K562 (cell line): Measurements from ENCODE around the gene ATM. TPM values are rescaled to one million over a fixed set of nuclear protein-coding genes. Genes with fewer than 3 reads are reported as not detected.

ENCODE experiments used
- ATAC-seq: fragments of 200-7000 bp; cut with Tn5 transposase; 3 replicates; pipeline ENCODE4 v1.9.1; 2020; ENCODE audit warnings: moderate library complexity
- BruUV-seq: library from RNA; stranded (reverse); fragments of 400-500 nt; replicated peaks from 2 replicates; lab custom pipeline; 2021; lab: Mats Ljungman, UMichigan
- CTCF ChIA-PET: fragments of 300-600 bp; formaldehyde crosslinking; extraction: SDS; loops from one replicate; lab custom pipeline; 2021; ENCODE audit warnings: low intra/inter-chr PET ratio; lab: Yijun Ruan, JAX
- POLR2A ChIA-PET: fragments of 300-600, 350-650 bp; sonication (Branson Sonifier 250); formaldehyde crosslinking; extraction: SDS; loops from one replicate; lab custom pipeline; 2021; ENCODE audit warnings: antibody characterized with exemption, inconsistent platforms; lab: Yijun Ruan, JAX
- DNase-seq, 4 experiments: peaks; one replicate each; pipeline versions ENCODE4 v3.0.0 to v3.0.0-alpha.2; 2011 to 2018; ENCODE audit warnings: low spot score in 3 of 4, mixed read lengths in 3 of 4; ENCODE audit errors: extremely low read depth in 1 of 4
- FAIRE-seq: peaks from 2 replicates; lab custom pipeline; 2011; peaks lifted over from hg19 to GRCh38; lab: Jason Lieb, UNC
- H2AFZ ChIP-seq: 2 replicates; pipeline ENCODE4 v1.6.0; 2011; ENCODE audit warnings: low read depth, low read length, control low read depth, inconsistent platforms
- H3K27ac ChIP-seq: fragments of 200-600 bp; 3 replicates; pipeline ENCODE4 v1.8.0; 2011; ENCODE audit warnings: low read depth, mild to moderate bottlenecking, control low read depth, inconsistent platforms, low read length, moderate library complexity, mixed read lengths; ENCODE audit errors: extremely low read depth
- H3K27me3 ChIP-seq, 2 experiments: fragments of 300-600 bp in 1 of 2; 2 replicates in 1 of 2; 3 replicates in 1 of 2; pipeline versions ENCODE4 v1.6.0 to v1.8.0; 2011; ENCODE audit warnings: inconsistent platforms in 2 of 2, low read length in 2 of 2, mild to moderate bottlenecking in 1 of 2, mixed read lengths in 1 of 2, moderate library complexity in 1 of 2; ENCODE audit not compliant: control insufficient read depth in 2 of 2, insufficient read depth in 2 of 2
- H3K36me3 ChIP-seq: fragments of 300-600 bp; 3 replicates; pipeline ENCODE4 v1.8.0; 2011; ENCODE audit warnings: mild to moderate bottlenecking, low read length, inconsistent platforms; ENCODE audit not compliant: control insufficient read depth, insufficient read depth
- H3K4me1 ChIP-seq, 2 experiments: fragments of 200-600 bp in 1 of 2; replicated peaks in 1 of 2; 2 replicates in 1 of 2; 3 replicates in 1 of 2; pipeline versions ENCODE4 v1.5.1 to v1.8.0; 2011; ENCODE audit warnings: inconsistent platforms in 2 of 2, low read length in 2 of 2, mild to moderate bottlenecking in 1 of 2, mixed read lengths in 1 of 2, moderate library complexity in 1 of 2; ENCODE audit not compliant: control insufficient read depth in 2 of 2, insufficient read depth in 2 of 2
- H3K4me2 ChIP-seq: 2 replicates; pipeline ENCODE4 v1.6.1; 2011; ENCODE audit warnings: low read length, control low read depth, inconsistent platforms, mixed read lengths; ENCODE audit not compliant: insufficient read depth
- H3K4me3 ChIP-seq: fragments of 200-600 bp; sonication (generic), shearing (Covaris generic); 2 replicates; pipeline ENCODE4 v1.5.1; 2016; ENCODE audit warnings: control low read depth, inconsistent platforms
- H3K79me2 ChIP-seq: fragments of 200-600 bp; 3 replicates; pipeline ENCODE4 v1.8.0; 2011; ENCODE audit warnings: low read length, inconsistent platforms; ENCODE audit not compliant: control insufficient read depth, insufficient read depth
- H3K9ac ChIP-seq, 2 experiments: 2 replicates each; pipeline versions ENCODE4 v1.6.0 to v1.6.1; 2011; ENCODE audit warnings: low read depth in 2 of 2, low read length in 2 of 2, control low read depth in 1 of 2, inconsistent platforms in 1 of 2, mild to moderate bottlenecking in 1 of 2, mixed read lengths in 1 of 2; ENCODE audit not compliant: insufficient read depth in 1 of 2
- H3K9me1 ChIP-seq: one replicate; pipeline ENCODE4 v1.6.0; 2011; ENCODE audit warnings: inconsistent platforms, mild to moderate bottlenecking, low read length, moderate library complexity; ENCODE audit not compliant: control insufficient read depth, insufficient read depth
- H3K9me3 ChIP-seq: replicated peaks from 2 replicates; pipeline ENCODE4 v1.5.1; 2011; ENCODE audit warnings: low read depth, low read length, inconsistent platforms; ENCODE audit not compliant: control insufficient read depth, insufficient read depth
- H4K20me1 ChIP-seq: replicated peaks from 2 replicates; pipeline ENCODE4 v1.6.1; 2011; ENCODE audit warnings: low read length, inconsistent platforms, mixed read lengths; ENCODE audit not compliant: control insufficient read depth, insufficient read depth
- ARID3B ChIP-seq: fragments of 250-450 bp; sonication (Bioruptor Pico); IDR thresholded peaks from 2 replicates; pipeline ENCODE4 v1.4.0; 2020; ENCODE audit warnings: borderline replicate concordance
- ATF1 ChIP-seq, 2 experiments: fragments of 450-650 bp in 1 of 2; IDR thresholded peaks; 2 replicates each; pipeline ENCODE4 v1.6.1; 2016; ENCODE audit warnings: missing compliant biosample characterization in 1 of 2, missing genetic modification characterization in 1 of 2
- C11orf30 ChIP-seq: fragments of 450-650 bp; IDR thresholded peaks from 2 replicates; pipeline ENCODE4 v1.6.1; 2016; ENCODE audit warnings: low read depth, mild to moderate bottlenecking
- CBX3 ChIP-seq, 2 experiments: IDR thresholded peaks; 1 replicate in 1 of 2; 2 replicates in 1 of 2; pipeline ENCODE4 v1.6.1; 2012; ENCODE audit warnings: inconsistent platforms in 2 of 2, low read length in 2 of 2, borderline replicate concordance in 1 of 2, control low read depth in 1 of 2
- CREBBP ChIP-seq: IDR thresholded peaks from one replicate; pipeline ENCODE4 v1.6.1; 2012; ENCODE audit warnings: low read depth, mild to moderate bottlenecking, control low read depth, inconsistent platforms, low read length
- EHMT2 ChIP-seq: fragments of 450-650 bp; IDR thresholded peaks from 2 replicates; pipeline ENCODE4 v1.6.1; 2018; ENCODE audit warnings: antibody characterized with exemption
- HNRNPUL1 ChIP-seq: fragments of 200-400 bp; formaldehyde crosslinking; IDR thresholded peaks from 2 replicates; pipeline ENCODE4 v1.6.1; 2017; ENCODE audit warnings: low read length
- MAFF ChIP-seq: IDR thresholded peaks from 2 replicates; pipeline ENCODE4 v1.6.1; 2012; ENCODE audit warnings: low read length, improper control_type of control experiment
- MAFG ChIP-seq: fragments of 450-650 bp; conservative IDR thresholded peaks from 2 replicates; pipeline ENCODE4 v1.6.1; 2016; ENCODE audit warnings: missing genetic modification characterization, missing compliant biosample characterization
- MAFK ChIP-seq: IDR thresholded peaks from 2 replicates; pipeline ENCODE4 v1.6.1; 2011; ENCODE audit warnings: low read length, improper control_type of control experiment
- MAX ChIP-seq: sonication (generic); formaldehyde crosslinking; IDR thresholded peaks from 2 replicates; pipeline ENCODE4 v1.9.0; 2022; ENCODE audit warnings: mild to moderate bottlenecking, missing genetic modification reagents
- NBN ChIP-seq: fragments of 450-650 bp; IDR thresholded peaks from 2 replicates; pipeline ENCODE4 v1.6.1; 2016; ENCODE audit warnings: low read depth, mild to moderate bottlenecking
- NRF1 ChIP-seq, 2 experiments: fragments of 450-650 bp; IDR thresholded peaks in 1 of 2; conservative IDR thresholded peaks in 1 of 2; 2 replicates each; pipeline ENCODE4 v1.6.1; 2014; ENCODE audit warnings: mild to moderate bottlenecking in 2 of 2
- POLR2H ChIP-seq: IDR thresholded peaks from 2 replicates; pipeline ENCODE4 v1.6.1; 2016; ENCODE audit warnings: missing genetic modification characterization, low read depth, mild to moderate bottlenecking, control low read depth, missing compliant biosample characterization, moderate library complexity
- STAG1 ChIP-seq: sonication (generic); formaldehyde crosslinking; IDR thresholded peaks from 2 replicates; pipeline ENCODE4 v1.5.0; 2020; ENCODE audit warnings: missing genetic modification reagents, borderline replicate concordance
- XRCC3 ChIP-seq: fragments of 450-650 bp; IDR thresholded peaks from 2 replicates; pipeline ENCODE4 v1.6.1; 2017; ENCODE audit warnings: mild to moderate bottlenecking, moderate library complexity
- ZFPM2 ChIP-seq: fragments of 250-450 bp; sonication (Bioruptor Pico); IDR thresholded peaks from 2 replicates; pipeline ENCODE4 v1.5.1; 2022; ENCODE audit warnings: mild to moderate bottlenecking
- ZNF316 ChIP-seq: fragments of 450-650 bp; IDR thresholded peaks from 2 replicates; pipeline ENCODE4 v1.6.1; 2016
- ZNF77 ChIP-seq: fragments of 250-450 bp; sonication (Bioruptor Pico); IDR thresholded peaks from 2 replicates; pipeline ENCODE4 v1.5.0; 2020
- ZNF830 ChIP-seq: fragments of 250-450 bp; sonication (Bioruptor Pico); IDR thresholded peaks from 2 replicates; pipeline ENCODE4 v1.5.0; 2021; ENCODE audit warnings: mild to moderate bottlenecking
- in situ Hi-C: fragments of 300-500 bp; cut with MboI; formaldehyde crosslinking; loops from 4 replicates; pipeline ENCODE4 v1.15.0; 2018; ENCODE audit warnings: inconsistent platforms, mixed read lengths
- intact Hi-C: fragments of 100-400 bp; cut with micrococcal nuclease; formaldehyde crosslinking; loops from 2 replicates; pipeline ENCODE4 v1.14.2; 2022
- polyA plus RNA-seq, 8 experiments: library from polyadenylated mRNA; depleted of rRNA in 4 of 8; stranded (reverse) in 5 of 8; unstranded in 3 of 8; fragments of >200 nt; fragmentation: Nextera tagmentation in 2 of 8; fragmentation: Illumina TruSeq in 1 of 8; extraction: Ambion mirVana in 2 of 8; extraction: Trizol in 1 of 8; gene quantifications; 2 replicates each; pipeline versions ENCODE4 v1.2.1 to v1.2.3, GENCODE V29; 2011 to 2014; ENCODE audit warnings: inconsistent platforms in 1 of 8, missing spikeins in 1 of 8
- total RNA-seq, 7 experiments: library from RNA; depleted of rRNA in 6 of 7; stranded (reverse); fragments of >200 nt in 6 of 7; fragmentation: Illumina TruSeq in 2 of 7; extraction: Trizol in 2 of 7; gene quantifications; 2 replicates each; pipeline versions ENCODE4 v1.2.1 to v1.2.3, GENCODE V29; 2011 to 2021; ENCODE audit warnings: low replicate concordance in 1 of 7
- TF ChIP-seq, protein P1 (sequence below): conservative IDR thresholded peaks from 2 replicates; pipeline ENCODE4 v1.6.1; 2011; ENCODE audit warnings: low read depth, mild to moderate bottlenecking, low read length; ENCODE audit not compliant: control insufficient read depth

Gene ATM
- total and polyA plus RNA-seq, 9 of the 15 experiments (the other 6 are each of a cell fraction or from before 2014, with no cell fraction given) = 8.3 to 46.8 (median 26.2) TPM

DNA sequence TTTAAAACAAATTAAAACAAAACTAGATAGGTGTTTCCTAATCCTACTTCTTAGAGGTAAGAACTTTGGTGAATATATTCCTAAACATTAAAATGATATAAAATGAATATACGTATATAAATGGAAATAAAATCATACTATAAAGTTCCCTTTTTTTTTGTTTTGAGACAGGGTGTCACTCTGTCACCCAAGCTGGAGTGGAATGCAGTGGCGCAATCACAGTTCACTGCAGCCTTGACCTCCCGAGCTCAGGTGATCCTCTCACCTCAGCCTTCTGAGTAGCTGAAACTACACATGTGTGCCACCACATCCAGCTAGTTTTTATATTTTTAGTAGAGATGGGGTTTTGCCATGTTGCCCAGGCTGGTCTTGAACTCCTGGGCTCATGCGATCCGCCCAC, 45.3 kb upstream of the ATM start (continued):
- no peak for TF ChIP-seq POLR2H
- no peak for TF ChIP-seq CBX3 (IDR thresholded peaks at IDR 0.05; ENCODE audit: borderline replicate concordance in 1 of 2, low read length in 2 of 2)

GRCh38 chr11:108193725-108194124, 29.1 kb upstream of the ATM start:
- Histone ChIP-seq H3K4me1 (no peaks in the 10 kb centered on the region; a peak in 1 of 5 replicates), H2AFZ (no peak overlapping the region), H3K27me3 (no peaks in the 10 kb centered on the region), H3K9me1 (no peaks in the 10 kb centered on the region), H3K27ac (no peak overlapping the region), H3K9ac (no peak overlapping the region), H3K36me3 (peaks cover 84% of the 10 kb centered on the region), H3K79me2 (peaks cover 27% of the 10 kb centered on the region), H3K4me2 (no peak overlapping the region), H3K4me3 (no peak overlapping the region), H3K9me3 (no peaks in the 10 kb centered on the region), H4K20me1 (no peaks in the 10 kb centered on the region)
- no TSS peak for BruUV-seq
- ChIA-PET CTCF (no interaction called here), POLR2A (interaction anchor here (0.9 to 1.0 kb wide), 3 partner anchors 8 to 28 kb away, joined by 3 to 6 read pairs (median 4); no protein-coding TSS in a partner anchor)
- intact Hi-C loops (no loop called here), in situ Hi-C loops (no loop called here)
- FAIRE-seq (no peak), DNase-seq (no peak), ATAC-seq (no peak)
- TF ChIP-seq ARID3B (no peak), MAFG (peak; percentile 61; the same call in 1 of the 2 replicates), ZNF830 (CRISPR knock-in tag) (no peak), STAG1 (CRISPR knock-in tag) (no peak), EHMT2 (no peak), MAFF (peak; percentile 72; the same call in 1 of the 2 replicates), ATF1 (CRISPR knock-in tag; IDR thresholded peaks at IDR 0.05) (no peak), ATF1 (tag; IDR thresholded peaks at IDR 0.05) (no peak), NBN (no peak), CREBBP (no peak), C11orf30 (peak; percentile 85), MAFK (peak; percentile 60; the same call in 1 of the 2 replicates), ZNF77 (CRISPR knock-in tag) (no peak), XRCC3 (no peak), NRF1 (conservative IDR thresholded peaks at IDR 0.05 in 1 of 2, IDR thresholded peaks at IDR 0.05 in 1 of 2) (no peak), HNRNPUL1 (no peak), ZNF316 (peak; percentile 95), ZFPM2 (no peak), MAX (CRISPR knock-in tag) (no peak)
- TF ChIP-seq, protein P1, sequence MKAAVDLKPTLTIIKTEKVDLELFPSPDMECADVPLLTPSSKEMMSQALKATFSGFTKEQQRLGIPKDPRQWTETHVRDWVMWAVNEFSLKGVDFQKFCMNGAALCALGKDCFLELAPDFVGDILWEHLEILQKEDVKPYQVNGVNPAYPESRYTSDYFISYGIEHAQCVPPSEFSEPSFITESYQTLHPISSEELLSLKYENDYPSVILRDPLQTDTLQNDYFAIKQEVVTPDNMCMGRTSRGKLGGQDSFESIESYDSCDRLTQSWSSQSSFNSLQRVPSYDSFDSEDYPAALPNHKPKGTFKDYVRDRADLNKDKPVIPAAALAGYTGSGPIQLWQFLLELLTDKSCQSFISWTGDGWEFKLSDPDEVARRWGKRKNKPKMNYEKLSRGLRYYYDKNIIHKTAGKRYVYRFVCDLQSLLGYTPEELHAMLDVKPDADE = no peak
